Bronchial epithelial cell (primary cell): ENCODE data around the gene IL6. TPM values are rescaled to one million over a fixed set of nuclear protein-coding genes. Genes with fewer than 3 reads are reported as not detected.

ENCODE experiments used
- DNase-seq: peaks from one replicate; pipeline ENCODE4 v3.0.0-alpha.2; 2010; ENCODE audit warnings: low read depth
- FAIRE-seq: peaks from 2 replicates; lab custom pipeline; 2011; peaks lifted over from hg19 to GRCh38; lab: Jason Lieb, UNC
- H3K27me3 ChIP-seq: 2 replicates; pipeline ENCODE4 v1.5.1; 2011; ENCODE audit warnings: low read length; ENCODE audit not compliant: control insufficient read depth, insufficient read depth
- H3K36me3 ChIP-seq: 2 replicates; pipeline ENCODE4 v1.5.1; 2011; ENCODE audit warnings: low read length; ENCODE audit not compliant: control insufficient read depth, insufficient read depth
- H3K4me3 ChIP-seq: 2 replicates; pipeline ENCODE4 v1.5.1; 2011; ENCODE audit warnings: mild to moderate bottlenecking, low read depth, low read length, control low read depth
- total RNA-seq: library from RNA; depleted of rRNA; stranded (reverse); fragments of >200 nt; gene quantifications from 2 replicates; pipeline ENCODE4 v1.2.1, GENCODE V29; 2014
- TF ChIP-seq, protein P1 (sequence below): IDR thresholded peaks from 2 replicates; pipeline ENCODE4 v1.5.1; 2011; ENCODE audit warnings: mild to moderate bottlenecking, moderate library complexity, low read length, control low read depth, inconsistent platforms; ENCODE audit not compliant: insufficient read depth, severe bottlenecking

The IL6 gene
- total RNA-seq, 1 donor from 2014 or later, result 0.53 TPM

DNA sequence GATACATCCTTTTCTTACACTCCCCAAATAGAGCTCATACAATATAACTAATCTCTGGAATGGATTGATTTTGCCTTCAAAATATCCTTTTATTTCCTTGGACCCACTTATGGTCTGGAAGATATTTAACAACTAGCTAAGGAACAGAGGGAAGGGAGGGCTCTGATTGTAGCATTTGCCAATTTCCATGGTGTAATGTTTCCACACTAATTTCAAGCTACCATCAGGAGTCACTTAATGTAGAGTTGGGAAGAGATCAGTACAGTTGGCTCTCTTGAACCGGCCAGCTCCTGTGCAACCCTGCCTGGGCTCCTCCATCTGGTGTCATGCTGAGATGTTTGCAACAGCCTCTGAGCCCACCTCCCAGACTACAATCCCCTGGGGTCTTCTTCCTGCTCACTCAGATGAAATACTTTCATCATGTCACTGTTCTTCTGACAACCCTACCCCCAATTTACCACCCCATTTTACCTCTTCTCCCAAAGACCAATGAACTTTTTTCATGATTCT is 8.0 kb upstream of the IL6 start:
- DNase-seq (no peak), FAIRE-seq (no peak)
- Histone ChIP-seq H3K4me3 (no peak overlapping the region), H3K36me3 (no peaks in the 10 kb centered on the region), H3K27me3 (peaks cover 2% of the 10 kb centered on the region)
- TF ChIP-seq, protein P1, sequence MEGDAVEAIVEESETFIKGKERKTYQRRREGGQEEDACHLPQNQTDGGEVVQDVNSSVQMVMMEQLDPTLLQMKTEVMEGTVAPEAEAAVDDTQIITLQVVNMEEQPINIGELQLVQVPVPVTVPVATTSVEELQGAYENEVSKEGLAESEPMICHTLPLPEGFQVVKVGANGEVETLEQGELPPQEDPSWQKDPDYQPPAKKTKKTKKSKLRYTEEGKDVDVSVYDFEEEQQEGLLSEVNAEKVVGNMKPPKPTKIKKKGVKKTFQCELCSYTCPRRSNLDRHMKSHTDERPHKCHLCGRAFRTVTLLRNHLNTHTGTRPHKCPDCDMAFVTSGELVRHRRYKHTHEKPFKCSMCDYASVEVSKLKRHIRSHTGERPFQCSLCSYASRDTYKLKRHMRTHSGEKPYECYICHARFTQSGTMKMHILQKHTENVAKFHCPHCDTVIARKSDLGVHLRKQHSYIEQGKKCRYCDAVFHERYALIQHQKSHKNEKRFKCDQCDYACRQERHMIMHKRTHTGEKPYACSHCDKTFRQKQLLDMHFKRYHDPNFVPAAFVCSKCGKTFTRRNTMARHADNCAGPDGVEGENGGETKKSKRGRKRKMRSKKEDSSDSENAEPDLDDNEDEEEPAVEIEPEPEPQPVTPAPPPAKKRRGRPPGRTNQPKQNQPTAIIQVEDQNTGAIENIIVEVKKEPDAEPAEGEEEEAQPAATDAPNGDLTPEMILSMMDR, result no peak

DNA sequence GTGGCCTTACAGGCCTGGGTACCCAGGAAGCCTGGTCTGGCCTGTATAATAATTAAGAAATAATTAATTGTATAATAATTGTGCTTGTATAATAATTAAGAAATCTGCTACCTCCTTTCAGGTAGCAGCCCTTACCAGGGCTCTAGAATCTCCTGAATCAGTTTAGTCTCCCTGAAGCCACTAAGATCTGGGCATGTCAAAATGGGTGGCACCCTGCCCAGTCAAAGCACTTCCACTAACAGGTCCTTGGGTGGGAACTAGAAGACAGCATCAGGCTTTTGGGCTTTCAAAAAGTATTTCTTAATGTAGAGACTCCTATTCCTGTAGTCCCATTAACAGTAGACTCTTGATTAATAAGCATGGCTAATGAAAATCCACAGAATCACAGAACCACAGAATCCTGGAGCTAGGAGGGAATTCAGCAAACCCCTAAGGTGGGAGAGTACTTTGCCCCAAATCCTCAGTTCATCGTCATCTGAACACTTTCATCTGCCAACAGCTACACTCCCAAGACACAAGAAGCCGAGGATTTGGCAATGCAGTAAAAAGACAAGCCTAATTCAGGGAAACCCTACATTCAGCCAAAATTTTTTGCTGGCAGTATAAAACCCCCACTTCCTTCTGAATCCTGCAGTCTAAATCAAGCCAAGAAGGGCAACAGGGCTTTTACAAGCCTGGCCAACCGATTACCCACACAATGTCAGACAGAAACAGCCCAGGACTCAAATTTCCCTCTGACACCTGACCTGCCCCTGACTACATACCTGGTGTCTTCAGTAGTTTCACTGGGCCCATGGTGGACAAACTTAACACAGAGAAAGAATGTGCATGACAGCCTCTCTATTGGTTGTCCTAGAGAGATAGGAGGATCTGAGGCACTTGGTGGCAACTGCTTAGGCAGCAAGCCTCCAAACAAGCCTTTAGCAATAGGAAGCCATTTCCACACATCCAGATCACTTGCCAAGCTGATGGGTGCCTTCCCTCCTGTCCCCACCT is 5.9 kb upstream of the IL6 start:
- TF ChIP-seq, protein P1, result no peak
- DNase-seq (no peak), FAIRE-seq (no peak)
- Histone ChIP-seq H3K27me3 (peaks cover 2% of the 10 kb centered on the region), H3K4me3 (no peak overlapping the region), H3K36me3 (no peaks in the 10 kb centered on the region)

- TF ChIP-seq, protein P1, result no peak
- no peak for DNase-seq
- Histone ChIP-seq H3K4me3 (no peak overlapping the region), H3K27me3 (peaks cover 2% of the 10 kb centered on the region), H3K36me3 (no peaks in the 10 kb centered on the region)
- FAIRE-seq, result no peak
Observed at GRCh38 chr7:22722536-22723180, 4.3 kb upstream of the IL6 start.

GRCh38 chr7:22723181-22723601 is 3.8 kb upstream of the IL6 start:
- TF ChIP-seq, protein P1, result no peak
- no peak for FAIRE-seq
- Histone ChIP-seq H3K27me3 (peaks cover 2% of the 10 kb centered on the region), H3K36me3 (no peaks in the 10 kb centered on the region), H3K4me3 (no peak overlapping the region)
- no peak for DNase-seq

GRCh38 chr7:22723637-22724036 is 3.4 kb upstream of the IL6 start:
- FAIRE-seq, result no peak
- Histone ChIP-seq H3K36me3 (no peaks in the 10 kb centered on the region), H3K27me3 (peaks cover 2% of the 10 kb centered on the region), H3K4me3 (no peak overlapping the region)
- DNase-seq, result no peak
- TF ChIP-seq, protein P1, result no peak
